ENCODE data around the gene TMCC3. TPM values are rescaled to one million over a fixed set of nuclear protein-coding genes. Genes with fewer than 3 reads are reported as not detected.
A peak's percentile ranks its signal among the peaks of the same experiment; 100 is the strongest.
"Not testable (repeated sequence)": the region's sequence is repeated elsewhere in the genome, so short reads cannot be mapped to it uniquely, and the experiment has no call there.

The TMCC3 gene
- total RNA-seq, 1 donor from 2014 or later, result 3.5 TPM

- Histone ChIP-seq H3K36me3 (ENCODE audit: insufficient read depth, low read length) (no peaks in the 10 kb centered on the region), H3K9ac (ENCODE audit: low read length) (no peak overlapping the region)
- no peak overlapping the region for H3K27ac Mint-ChIP-seq (ENCODE audit: unreplicated experiment)
Measured at GRCh38 chr12:94603434-94604365, 46.7 kb downstream of the TMCC3 start.

DNA sequence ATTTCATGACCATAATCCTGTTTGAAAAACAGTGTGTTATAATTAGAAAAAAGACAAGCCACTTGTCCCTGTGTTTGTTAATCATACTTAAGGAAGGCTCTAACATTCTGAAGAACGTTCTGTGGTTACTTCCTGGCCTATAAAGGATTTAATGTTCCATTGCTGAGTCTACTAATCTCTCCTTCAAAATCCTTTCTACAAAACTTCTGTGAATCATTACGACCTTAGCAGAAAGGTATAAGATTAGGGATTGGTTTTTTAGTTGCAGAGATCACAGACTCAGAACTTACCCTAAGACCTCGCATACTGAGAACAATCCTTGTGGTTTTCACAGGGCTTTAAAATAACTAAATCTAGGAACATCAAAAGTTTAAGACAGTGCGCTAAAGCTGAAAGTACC is 48.3 kb downstream of the TMCC3 start:
- H3K36me3 Mint-ChIP-seq (ENCODE audit: low read depth, unreplicated experiment), result peaks cover 1% of the 10 kb centered on the region
- peaks cover 6% of the 10 kb centered on the region for H3K27me3 ChIP-seq (ENCODE audit: insufficient read depth, low read length)
- H3K4me1 ChIP-seq (ENCODE audit: insufficient read depth, low read length), result no peaks in the 10 kb centered on the region
- H3K4me3 Mint-ChIP-seq (ENCODE audit: unreplicated experiment), result no peak overlapping the region
- H3K9me3 ChIP-seq (ENCODE audit: insufficient read depth, low read depth, low read length), result no peaks in the 10 kb centered on the region
- TF ChIP-seq EZH2 (IDR thresholded peaks at IDR 0.05; ENCODE audit: insufficient read depth, low read length), result no peak
- TF ChIP-seq, protein P1, sequence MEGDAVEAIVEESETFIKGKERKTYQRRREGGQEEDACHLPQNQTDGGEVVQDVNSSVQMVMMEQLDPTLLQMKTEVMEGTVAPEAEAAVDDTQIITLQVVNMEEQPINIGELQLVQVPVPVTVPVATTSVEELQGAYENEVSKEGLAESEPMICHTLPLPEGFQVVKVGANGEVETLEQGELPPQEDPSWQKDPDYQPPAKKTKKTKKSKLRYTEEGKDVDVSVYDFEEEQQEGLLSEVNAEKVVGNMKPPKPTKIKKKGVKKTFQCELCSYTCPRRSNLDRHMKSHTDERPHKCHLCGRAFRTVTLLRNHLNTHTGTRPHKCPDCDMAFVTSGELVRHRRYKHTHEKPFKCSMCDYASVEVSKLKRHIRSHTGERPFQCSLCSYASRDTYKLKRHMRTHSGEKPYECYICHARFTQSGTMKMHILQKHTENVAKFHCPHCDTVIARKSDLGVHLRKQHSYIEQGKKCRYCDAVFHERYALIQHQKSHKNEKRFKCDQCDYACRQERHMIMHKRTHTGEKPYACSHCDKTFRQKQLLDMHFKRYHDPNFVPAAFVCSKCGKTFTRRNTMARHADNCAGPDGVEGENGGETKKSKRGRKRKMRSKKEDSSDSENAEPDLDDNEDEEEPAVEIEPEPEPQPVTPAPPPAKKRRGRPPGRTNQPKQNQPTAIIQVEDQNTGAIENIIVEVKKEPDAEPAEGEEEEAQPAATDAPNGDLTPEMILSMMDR (IDR thresholded peaks at IDR 0.05; ENCODE audit: insufficient read depth, low read depth, low read length), result no peak
- no peaks in the 10 kb centered on the region for H3K27me3 Mint-ChIP-seq (ENCODE audit: low read depth, unreplicated experiment)
- no peak overlapping the region for H3K27ac ChIP-seq (ENCODE audit: low read depth, low read length)
- no peak overlapping the region for H3K4me3 ChIP-seq (ENCODE audit: insufficient read depth, low read depth, low read length)
- H3K9me3 Mint-ChIP-seq (ENCODE audit: unreplicated experiment), result peaks cover 10% of the 10 kb centered on the region
- peaks cover 2% of the 10 kb centered on the region for H3K4me1 Mint-ChIP-seq (ENCODE audit: low read depth, unreplicated experiment)
- no peak overlapping the region for H3K4me2 ChIP-seq (ENCODE audit: low read length)
- no peak for DNase-seq (ENCODE audit: low read depth)
- no peak overlapping the region for H2AFZ ChIP-seq (ENCODE audit: low read depth, low read length)
- H4K20me1 ChIP-seq (ENCODE audit: insufficient read depth, low read length), result no peaks in the 10 kb centered on the region
- H3K27ac Mint-ChIP-seq (ENCODE audit: unreplicated experiment), result no peak overlapping the region
- no peaks in the 10 kb centered on the region for H3K36me3 ChIP-seq (ENCODE audit: insufficient read depth, low read length)
- no peak overlapping the region for H3K9ac ChIP-seq (ENCODE audit: low read length)
- FAIRE-seq, result no peak
- no peaks in the 10 kb centered on the region for H3K79me2 ChIP-seq (ENCODE audit: insufficient read depth, low read length)

More at GRCh38 chr12:94603434-94604365, 46.7 kb downstream of the TMCC3 start:
- no peaks in the 10 kb centered on the region for H3K4me1 ChIP-seq (ENCODE audit: insufficient read depth, low read length)
- no peak overlapping the region for H3K27ac ChIP-seq (ENCODE audit: low read depth, low read length)
- H3K4me3 Mint-ChIP-seq (ENCODE audit: unreplicated experiment), result no peak overlapping the region
- no peaks in the 10 kb centered on the region for H3K27me3 Mint-ChIP-seq (ENCODE audit: low read depth, unreplicated experiment)
- no peak overlapping the region for H2AFZ ChIP-seq (ENCODE audit: low read depth, low read length)
- H3K79me2 ChIP-seq (ENCODE audit: insufficient read depth, low read length), result no peaks in the 10 kb centered on the region
- no peak for TF ChIP-seq EZH2 (IDR thresholded peaks at IDR 0.05; ENCODE audit: insufficient read depth, low read length)
- TF ChIP-seq, protein P1 (IDR thresholded peaks at IDR 0.05; ENCODE audit: insufficient read depth, low read depth, low read length), result peak; percentile 34
- H3K4me2 ChIP-seq (ENCODE audit: low read length), result no peak overlapping the region
- peaks cover 4% of the 10 kb centered on the region for H3K36me3 Mint-ChIP-seq (ENCODE audit: low read depth, unreplicated experiment)
- DNase-seq (ENCODE audit: low read depth) (no peak), FAIRE-seq (no peak)
- H4K20me1 ChIP-seq (ENCODE audit: insufficient read depth, low read length), result no peaks in the 10 kb centered on the region
- peaks cover 2% of the 10 kb centered on the region for H3K9me3 ChIP-seq (ENCODE audit: insufficient read depth, low read depth, low read length)
- peaks cover 2% of the 10 kb centered on the region for H3K4me1 Mint-ChIP-seq (ENCODE audit: low read depth, unreplicated experiment)
- peaks cover 20% of the 10 kb centered on the region for H3K9me3 Mint-ChIP-seq (ENCODE audit: unreplicated experiment)
- H3K4me3 ChIP-seq (ENCODE audit: insufficient read depth, low read depth, low read length), result no peak overlapping the region
- peaks cover 5% of the 10 kb centered on the region for H3K27me3 ChIP-seq (ENCODE audit: insufficient read depth, low read length)

GRCh38 chr12:94601307-94601706 is 49.0 kb downstream of the TMCC3 start:
- not testable (repeated sequence) for DNase-seq (ENCODE audit: low read depth); H3K9me3 ChIP-seq (ENCODE audit: insufficient read depth, low read depth, low read length); H3K36me3 Mint-ChIP-seq (ENCODE audit: low read depth, unreplicated experiment); H3K4me3 ChIP-seq (ENCODE audit: insufficient read depth, low read depth, low read length); H3K27ac Mint-ChIP-seq (ENCODE audit: unreplicated experiment); FAIRE-seq; H3K9ac ChIP-seq (ENCODE audit: low read length); H3K36me3 ChIP-seq (ENCODE audit: insufficient read depth, low read length); H3K4me3 Mint-ChIP-seq (ENCODE audit: unreplicated experiment); H2AFZ ChIP-seq (ENCODE audit: low read depth, low read length); H4K20me1 ChIP-seq (ENCODE audit: insufficient read depth, low read length); H3K27ac ChIP-seq (ENCODE audit: low read depth, low read length); H3K4me1 ChIP-seq (ENCODE audit: insufficient read depth, low read length); H3K79me2 ChIP-seq (ENCODE audit: insufficient read depth, low read length); H3K4me2 ChIP-seq (ENCODE audit: low read length); H3K27me3 Mint-ChIP-seq (ENCODE audit: low read depth, unreplicated experiment); H3K9me3 Mint-ChIP-seq (ENCODE audit: unreplicated experiment); H3K27me3 ChIP-seq (ENCODE audit: insufficient read depth, low read length); H3K4me1 Mint-ChIP-seq (ENCODE audit: low read depth, unreplicated experiment)

Measured in astrocyte (in vitro differentiated cells and primary cell).